LoVo (cell line): Measurements from ENCODE around the gene VPS52.
A peak's percentile ranks its signal among the peaks of the same experiment; 100 is the strongest.
"Not testable (repeated sequence)": the region's sequence is repeated elsewhere in the genome, so short reads cannot be mapped to it uniquely, and the experiment has no call there.

ENCODE experiments used
- DNase-seq: peaks from one replicate; pipeline ENCODE4 v3.0.0-alpha.2; 2016; ENCODE audit warnings: low spot score

The VPS52 gene

DNA sequence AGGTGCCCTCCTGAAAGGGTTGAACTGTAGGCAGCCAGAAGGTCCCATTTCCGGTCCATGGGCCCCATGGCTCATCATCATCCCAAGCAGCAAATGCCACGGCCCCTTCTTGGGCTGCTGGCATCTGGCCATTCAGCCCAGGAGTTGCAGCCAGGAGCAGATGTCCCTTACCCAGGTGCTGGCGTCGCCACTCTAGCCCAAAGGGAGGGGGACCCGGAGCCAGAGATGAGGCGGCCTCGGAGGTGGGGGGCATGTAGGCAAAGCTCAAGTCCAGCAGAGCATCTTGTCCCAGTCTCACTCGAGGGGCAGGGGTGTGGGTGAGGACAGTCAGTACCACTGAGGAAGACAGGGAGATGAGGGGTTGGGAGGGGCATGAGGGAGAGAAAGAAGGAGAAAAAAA is 33.4 kb upstream of the VPS52 start:
- DNase-seq, result no peak

DNA sequence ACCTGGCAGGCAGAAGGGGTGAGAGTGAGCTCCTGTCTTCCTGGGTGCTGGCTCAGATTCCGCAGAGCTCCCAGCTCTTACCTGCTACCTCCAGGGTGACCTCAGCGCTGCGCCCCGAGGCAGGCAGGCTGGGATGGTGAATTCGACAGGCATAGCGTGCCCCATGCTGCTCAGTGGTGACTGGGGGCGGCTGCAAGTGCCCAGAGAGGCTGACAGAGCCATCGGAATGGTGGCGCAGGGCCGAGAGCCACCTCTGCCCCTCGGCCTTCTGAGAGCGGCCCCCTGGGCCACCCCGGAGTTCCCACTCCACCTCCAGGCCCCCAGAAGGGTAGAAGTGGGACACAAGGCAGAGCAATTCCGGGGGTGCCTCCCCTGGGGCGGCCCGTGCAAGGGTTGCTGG is 32.5 kb upstream of the VPS52 start:
- DNase-seq, result no peak

DNA sequence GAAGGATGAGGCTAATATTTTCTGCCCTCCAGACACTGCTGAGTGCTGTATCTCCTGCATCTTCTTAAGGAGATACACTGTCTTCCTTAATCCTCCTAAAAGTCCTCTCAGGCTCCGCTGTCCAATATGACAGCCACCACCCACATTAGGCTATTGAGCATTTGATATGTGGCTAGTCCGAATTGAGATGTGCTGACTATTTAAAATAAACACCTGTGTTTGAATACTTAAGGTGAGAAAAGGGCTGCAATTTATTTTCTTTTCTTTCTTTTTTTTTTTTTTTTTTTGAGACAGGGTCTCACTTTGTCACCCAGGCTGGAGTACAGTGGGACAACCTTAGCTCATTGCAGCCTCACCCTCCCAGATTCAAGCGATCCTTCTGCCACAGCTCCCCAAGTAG is 30.2 kb upstream of the VPS52 start:
- DNase-seq, result no peak

DNA sequence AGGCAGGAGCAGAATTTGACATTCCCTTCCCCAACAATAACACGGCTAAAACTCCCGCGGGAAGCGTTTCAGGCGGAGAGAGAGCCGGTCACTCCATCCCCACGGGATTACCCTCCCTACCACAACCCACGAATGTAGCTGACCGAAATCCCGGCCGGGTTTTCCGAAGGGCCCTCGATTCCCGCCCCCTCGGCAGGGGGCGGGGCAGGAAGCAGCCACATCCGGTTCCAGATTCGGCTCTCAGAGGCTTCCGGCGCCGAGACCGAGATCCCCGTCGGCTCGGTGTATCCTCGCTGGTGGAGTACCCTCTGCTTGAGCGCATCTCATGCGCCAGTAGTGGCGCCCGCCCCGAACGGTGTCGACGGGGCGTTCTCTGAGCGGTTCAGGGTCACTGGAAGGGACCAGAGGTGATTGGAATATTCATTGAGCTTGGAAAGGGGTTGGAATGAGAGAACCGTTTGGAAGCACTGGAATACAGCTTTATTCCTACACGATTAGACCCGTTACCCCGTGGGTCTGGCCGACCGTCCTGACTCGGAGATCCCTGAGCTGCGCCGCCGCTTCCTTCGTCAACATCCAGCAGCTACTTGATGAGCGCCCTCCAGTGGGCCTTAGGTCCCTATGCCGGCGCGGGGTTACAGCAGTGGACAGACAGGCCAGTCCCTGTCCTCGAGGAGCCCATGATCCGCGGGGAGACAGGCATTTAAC is 27.7 kb upstream of the VPS52 start:
- peak; percentile 92 for DNase-seq

DNA sequence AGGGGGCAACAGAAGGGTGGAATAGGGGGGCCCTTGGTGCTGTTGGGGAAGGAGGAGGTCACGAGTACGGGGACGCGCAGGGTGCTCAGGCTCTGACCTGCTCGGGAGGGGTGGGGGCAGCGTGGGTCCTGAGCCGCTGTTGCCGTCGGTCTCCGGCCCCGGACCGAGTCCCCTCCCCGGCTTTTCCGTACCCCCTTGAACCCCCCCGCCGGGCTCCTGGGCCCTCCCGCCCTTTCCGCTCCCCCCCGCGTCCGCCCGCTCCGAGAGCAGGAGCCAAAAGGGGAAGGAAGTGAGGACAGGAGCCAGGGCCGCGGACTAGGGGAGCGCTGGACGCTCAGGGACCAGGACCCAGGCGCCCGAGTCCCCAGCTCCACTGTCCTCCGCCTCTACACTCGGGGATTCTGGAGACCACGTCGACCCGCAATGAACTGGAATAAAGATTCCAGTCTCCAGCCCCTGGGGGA is 27.1 kb upstream of the VPS52 start, which contains the start of gene RGL2:
RGL2 (minus strand) TSS at position 170 of the 464 bp plus-strand sequence. CDS start 332 bp downstream, outside the sequence.
- no peak for DNase-seq

DNA sequence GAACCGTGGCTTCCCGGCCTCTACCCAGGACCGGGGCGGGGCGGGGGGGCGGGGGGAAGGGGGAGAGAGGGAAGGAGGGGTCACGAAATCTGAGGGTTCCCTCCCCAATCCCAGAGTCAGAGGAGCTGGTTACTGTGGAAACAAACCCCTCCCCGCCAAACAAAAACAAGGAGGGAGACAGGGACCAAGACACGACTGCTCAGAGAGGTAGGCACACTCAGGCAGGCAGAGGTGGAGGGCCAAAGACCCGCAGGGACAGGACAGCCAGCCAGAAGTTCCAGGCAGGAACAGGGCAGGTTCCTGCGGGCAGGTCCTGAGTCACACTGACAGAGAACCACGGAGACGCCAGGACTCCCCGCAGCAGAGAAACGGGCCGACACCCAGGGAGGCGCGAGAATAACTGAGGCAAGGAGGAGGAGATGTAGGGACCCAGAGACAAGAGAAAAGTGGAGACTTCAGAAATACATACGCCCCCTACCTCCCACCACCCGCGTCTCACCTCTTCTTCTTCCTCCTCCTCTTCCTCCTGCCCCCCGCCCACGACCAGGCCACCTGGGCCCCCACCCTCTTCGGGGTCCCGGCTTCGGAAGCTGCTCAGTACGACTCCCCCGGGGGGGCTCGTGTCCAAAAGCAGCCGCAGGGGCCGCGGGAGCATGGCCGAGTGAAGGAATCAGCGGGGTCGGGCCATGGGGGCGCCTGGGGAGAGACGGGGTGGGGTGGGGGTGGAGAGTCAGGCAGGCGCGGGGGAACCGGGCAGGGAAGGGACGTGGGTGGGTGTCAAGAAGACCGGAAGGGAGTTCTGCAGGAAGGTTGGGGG is 26.5 kb upstream of the VPS52 start:
- DNase-seq, result peak; percentile 49

DNA sequence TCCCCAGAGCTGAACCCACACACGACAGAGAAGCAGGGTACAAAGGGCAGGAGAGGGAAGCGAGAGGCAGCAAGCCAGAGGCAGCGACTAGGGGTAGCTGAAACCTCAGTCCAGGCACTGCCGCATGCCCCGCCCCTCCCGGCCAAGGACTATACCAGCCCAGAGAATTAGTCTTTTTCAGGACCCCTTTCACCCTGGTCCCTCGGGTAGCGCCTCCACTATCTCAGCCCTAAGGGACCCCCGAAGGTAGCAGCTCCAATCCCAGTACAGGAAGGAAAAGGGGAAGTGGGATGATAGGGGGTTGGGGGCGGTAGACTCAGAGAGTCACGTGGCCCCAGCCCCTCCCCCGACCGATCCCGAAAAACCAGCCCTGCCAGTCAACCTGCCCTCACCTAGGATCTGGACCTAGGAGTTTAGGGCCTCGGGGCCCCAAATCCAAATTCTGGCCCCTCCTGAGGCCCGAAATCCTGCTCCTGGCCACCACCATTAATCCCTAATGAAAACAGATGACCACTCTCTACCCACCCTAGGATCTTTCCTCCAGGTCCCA is 25.8 kb upstream of the VPS52 start:
- no peak for DNase-seq

DNA sequence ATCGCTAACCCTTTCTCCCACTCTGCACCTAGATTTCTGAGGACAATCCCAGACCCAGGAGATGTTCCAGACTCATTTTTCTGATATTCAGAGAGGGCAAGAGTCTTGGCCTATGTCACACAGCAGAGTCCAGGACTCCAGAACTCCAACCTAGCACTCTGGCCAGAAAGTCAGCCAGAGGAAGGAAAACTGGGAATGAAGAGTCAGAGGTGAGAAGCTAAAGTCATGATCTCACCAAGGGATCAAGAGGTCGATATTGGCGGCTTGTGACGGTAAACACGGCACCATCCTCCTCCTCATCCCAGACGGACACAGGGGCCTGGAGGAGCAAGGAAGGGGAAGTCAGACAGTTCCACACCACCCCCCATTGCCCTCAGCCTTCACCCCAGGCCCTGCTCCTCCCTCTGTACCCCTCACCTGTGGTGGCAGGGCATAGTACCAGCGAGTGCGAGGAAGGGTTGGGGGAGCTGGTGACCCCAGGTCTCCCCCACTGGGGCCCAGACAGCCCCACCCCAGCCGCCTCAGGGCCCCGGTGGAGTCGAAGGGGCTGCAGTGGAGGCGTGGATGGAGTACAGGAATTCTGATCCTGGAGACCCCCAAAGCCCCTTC is 25.2 kb upstream of the VPS52 start:
- no peak for DNase-seq

DNA sequence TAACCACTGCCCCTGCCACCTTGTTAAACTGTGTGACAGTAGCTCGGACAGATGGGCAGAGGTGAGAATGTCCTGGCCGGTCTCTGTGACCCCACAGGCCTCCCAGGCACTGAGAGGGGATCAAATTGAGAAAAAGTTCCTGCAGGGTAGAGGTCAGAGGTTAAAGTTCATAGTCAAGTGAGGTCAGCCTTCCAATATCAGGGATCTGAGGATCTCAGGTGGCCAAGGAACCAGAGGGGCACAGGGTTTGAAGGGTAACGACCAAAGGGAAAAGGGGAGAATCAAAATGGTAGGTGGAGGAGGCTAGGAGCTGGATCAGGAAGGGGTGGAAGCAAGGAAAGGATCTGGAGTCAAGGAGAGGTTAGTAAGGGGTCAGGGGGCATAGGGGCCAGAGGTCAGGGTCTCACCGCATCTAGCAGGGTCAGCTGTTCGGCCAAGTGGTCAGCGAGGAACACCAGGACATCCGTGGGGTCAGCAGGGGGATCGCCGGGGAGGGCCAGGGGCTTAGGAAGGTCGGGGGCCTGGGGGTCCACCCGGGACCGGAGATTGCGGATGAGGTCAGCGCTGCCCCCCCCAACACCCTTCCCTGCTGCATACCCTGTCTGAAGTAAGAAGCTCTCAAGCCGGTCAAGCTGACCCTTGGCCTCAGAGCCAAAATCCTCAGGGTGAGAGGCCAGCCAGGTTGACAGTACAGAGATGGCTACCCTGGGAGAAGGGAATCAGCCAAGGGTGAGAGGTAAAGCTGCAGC is 24.1 kb upstream of the VPS52 start:
- DNase-seq, result no peak

DNA sequence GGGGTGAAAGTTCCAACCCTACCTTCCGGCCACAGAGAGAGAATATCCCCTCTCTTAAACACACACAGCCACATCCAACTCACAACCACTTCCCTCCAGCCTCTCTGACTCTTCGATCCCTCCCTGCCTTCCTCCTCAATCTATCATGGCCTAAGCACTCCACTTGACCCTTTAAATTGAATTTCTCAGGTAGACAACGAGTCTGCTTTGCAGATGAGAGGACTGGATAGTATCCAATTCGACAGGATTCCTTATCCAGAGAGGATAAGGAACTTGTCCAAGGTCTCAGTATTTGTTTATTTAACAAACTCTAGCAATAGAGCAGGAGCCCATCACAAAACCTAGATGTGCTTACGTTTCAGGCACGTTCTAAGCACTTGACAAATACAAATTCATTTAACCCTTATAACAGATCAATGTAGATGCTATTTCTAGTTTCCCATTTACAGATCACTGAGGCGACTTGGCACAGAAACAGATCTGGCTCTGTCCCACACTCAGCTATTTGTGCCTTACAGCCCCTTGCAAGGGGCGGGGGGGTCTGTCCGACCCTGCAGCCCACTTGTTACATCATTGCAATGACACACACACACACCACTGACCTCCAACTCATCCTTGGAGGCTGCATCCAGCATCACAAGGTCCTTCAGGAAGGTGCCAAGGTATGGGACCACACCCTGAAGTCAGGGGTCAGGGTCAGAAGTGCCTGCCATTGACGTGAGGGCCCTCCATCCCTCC is 22.6 kb upstream of the VPS52 start:
- DNase-seq, result no peak

DNA sequence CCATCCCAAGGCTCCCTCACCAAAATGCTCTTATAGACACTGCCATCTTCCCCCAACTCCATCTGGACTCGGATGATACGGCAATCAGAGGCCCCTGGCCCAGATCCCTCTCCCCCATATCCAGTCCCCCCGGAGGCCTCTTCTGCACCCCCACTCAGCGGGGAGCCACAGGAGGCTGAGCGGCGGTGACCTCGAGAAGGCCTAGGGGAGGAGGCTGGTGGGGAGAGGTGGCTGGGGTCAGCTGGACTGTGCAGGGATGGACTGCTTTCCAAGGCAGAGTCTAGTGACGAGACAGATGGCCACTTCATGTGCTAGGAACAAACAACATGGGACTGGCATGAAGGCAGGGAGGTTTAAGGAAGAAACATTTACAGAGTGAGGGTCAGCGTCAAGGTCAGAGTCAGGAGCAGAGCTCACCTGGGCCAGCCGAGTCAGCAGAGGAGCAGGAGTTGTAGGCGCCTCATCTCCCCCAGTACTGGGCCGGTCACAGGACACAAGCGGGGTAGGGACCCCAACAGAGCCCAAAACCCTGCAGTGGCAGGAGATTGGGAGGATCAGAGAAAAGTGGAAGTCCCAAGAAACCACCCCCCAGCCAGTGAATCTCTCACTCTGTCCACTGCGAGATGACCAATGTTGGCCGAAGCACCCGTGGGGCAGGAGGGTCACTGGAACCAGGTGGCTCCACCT is 21.5 kb upstream of the VPS52 start:
- no peak for DNase-seq

DNA sequence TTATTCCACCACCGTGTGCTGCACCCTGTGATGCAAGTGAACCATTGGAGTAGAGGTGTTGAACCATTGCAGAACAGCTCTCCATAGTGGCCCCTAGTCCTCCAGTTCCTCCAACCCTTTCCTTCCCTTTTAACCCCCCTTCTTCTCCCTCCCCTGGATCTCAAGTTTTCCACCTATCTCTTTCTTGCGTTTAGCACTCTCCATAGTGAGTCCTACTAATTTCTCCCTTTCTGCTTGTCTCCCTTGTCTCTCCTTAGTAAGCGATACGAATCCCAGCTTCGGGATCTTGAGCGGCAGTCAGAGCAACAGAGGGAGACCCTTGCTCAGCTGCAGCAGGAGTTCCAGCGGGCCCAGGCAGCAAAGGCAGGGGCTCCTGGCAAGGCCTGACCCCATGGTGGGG is 18.8 kb upstream of the VPS52 start:
- no peak for DNase-seq

DNA sequence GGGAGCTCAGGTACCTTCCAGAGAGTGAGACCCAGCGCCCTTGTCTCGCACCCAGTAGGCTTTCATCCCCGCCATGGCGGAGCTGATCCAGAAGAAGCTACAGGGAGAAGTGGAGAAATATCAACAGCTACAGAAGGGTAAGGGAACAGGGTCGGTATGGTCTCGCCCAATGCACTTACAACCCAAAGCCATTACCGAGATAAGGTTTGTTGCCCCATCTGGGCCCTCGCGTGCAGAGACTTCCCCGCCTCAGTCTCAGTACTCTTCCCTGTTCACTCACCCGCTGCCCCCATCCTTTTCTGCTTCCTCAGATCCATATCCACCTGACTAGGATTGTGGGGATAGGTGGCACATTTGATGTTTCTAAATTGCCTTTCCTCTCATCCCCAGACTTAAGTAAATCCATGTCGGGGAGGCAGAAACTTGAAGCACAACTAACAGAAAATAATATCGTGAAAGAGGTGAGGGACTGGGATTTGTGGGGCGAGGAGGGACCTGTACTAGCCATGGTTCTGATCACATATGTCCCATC is 18.2 kb upstream of the VPS52 start:
- DNase-seq, result no peak

DNA sequence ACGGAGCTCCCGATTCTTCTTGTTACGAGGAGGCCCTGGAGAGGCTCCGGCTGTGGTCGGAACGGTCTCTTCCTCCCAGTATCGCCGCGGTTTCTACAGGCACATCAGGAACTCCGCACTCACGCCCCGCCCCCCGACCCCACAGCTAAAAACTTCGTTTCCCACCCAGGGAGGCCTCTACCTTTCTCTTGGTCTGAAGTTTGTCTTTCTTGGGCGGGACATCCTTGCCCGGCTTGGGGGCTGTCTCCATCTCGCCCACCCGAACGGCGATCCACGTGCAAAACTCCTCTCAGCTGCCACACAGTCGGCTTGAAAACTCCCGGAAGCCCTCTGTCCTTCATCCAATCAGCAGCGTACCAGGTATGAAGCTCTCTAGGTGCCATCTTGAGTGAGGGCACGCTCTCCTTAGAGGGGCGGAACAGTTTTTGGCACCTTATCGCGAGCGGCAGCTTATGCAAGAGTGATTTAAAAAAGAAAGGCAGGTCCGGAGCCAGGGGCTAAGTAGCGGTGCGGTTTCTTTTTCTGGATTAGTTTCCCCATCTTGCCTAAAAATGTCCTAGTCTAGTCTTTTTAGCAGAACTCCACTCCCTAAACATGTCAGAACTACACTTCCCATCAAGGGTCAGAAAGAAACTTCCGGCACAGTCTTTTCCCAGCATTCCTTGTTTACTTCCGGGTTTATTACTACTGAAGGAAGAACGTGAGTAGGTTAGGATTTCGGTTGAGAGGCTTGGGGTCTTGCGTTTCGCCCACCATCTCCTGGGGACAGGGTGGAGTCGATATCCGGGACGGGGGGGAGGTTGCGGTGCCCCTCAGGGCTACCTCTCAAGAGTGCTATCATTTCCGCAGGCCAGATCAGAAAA is 17.5 kb upstream of the VPS52 start, which contains the start of the genes PFDN6 and WDR46:
PFDN6 (plus strand) TSS at position 681 of the 863 bp plus-strand sequence. CDS start 256 bp downstream, outside the sequence.
WDR46 (minus strand) TSS at position 319 of the 863 bp plus-strand sequence; CDS start at position 250, 69 bp downstream.
- peak; percentile 89 for DNase-seq

DNA sequence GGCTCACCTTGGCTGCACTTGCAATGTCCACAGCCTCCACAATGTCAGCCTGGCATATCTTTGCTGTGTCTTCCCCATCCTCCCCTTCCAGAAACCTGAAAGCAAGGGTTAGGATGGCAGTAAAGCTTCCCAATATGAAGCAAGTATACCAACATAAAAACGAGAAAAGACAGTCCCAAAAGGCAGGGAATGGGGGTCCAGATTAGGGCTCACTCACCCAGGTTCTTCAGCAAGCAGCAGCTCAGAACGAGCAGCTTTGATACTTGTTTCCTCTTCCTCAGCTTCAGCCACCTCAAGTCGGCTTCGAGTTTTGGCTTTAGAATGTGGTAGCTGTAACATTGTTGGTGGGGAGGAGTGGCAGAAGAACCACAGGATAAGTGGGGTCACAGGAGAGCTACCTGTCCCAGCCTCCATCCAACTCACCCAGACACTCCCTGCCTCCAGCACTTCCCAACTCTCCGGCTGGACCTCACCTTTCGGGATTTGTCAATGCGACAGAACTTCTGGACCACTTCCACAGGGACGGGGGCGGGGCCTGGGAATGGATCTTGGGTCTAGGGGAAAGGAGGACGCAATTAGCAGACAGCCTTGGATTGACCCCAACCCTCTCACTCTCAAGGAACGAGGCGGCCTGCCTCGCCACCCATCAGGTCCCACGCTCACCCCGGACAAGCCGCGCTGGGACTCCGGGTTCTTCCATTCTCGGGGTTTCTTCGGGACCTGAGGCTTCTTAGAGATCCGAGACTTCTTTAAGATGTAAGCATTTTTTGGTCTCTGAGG is 16.7 kb upstream of the VPS52 start:
- no peak for DNase-seq

DNA sequence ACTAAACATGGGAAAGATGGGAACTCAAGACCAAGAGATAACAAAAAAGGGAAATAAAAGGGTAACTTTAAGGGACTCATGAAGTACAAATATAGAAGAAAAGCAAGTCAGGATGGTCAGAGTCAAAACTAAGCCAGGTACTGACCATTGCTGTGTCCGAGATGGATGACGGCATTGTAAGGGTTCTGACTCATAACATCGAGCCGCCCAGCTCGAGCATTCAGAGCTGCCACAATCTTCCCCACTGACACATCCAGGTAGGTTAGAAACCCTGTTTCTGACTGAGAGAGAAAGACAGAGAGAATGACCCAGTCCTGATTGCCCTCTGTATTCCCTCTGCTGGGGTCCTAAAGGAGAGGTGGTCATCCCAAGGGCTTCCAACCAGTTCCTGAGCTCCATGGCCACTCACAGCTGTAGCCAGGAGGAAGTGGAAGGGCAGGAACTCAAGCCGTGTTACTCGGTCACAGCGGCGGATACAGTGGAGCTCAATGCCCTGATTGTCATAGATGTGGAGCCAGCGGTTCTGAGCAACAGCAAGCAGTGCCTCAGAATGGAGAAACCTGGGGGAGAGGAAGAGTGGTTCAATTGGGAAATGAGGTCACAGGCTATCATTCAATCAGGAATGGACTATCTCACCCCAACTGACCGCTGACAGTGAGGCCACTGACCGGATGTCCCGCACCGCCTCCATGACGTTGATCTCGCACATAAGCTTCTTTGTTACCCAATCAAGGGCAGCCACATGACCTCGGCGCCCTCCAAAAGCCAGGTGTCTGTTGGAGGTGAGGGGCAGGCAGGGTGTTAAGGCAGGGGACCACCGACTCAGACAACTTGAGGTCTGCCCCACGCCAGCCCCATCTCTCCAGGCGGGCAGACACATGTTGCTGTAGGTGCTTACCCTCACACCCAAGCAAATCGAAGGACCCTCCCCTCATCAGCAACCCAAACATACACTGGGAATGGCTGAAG is 15.6 kb upstream of the VPS52 start:
- no peak for DNase-seq

DNA sequence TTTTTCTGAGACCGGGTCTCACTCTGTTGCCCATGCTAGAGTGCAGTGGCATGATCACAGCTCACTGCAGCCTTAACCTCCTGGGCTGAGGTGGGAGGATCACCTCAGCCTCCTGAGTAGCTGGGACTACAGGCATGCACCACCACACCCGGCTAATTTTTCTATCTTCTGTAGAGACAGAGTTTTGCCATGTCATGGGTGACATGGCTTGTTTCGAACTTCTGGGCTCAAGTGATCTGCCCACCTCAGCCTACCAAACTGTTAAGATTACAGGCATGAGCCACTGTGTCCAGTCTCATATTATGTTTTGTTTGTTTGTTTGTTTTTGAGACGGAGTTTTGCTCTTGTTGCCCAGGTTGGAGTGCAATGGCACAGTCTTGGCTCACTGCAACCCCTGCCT is 13.5 kb upstream of the VPS52 start:
- not testable (repeated sequence) for DNase-seq
